ENCODE results near the gene NXNL1. TPM values are rescaled to one million over a fixed set of nuclear protein-coding genes. Genes with fewer than 3 reads are reported as not detected.

The NXNL1 gene
- total and polyA plus RNA-seq, 2 of the 13 experiments (the other 11 are each of a cell fraction or from before 2014, with no cell fraction given) = not detected

DNA sequence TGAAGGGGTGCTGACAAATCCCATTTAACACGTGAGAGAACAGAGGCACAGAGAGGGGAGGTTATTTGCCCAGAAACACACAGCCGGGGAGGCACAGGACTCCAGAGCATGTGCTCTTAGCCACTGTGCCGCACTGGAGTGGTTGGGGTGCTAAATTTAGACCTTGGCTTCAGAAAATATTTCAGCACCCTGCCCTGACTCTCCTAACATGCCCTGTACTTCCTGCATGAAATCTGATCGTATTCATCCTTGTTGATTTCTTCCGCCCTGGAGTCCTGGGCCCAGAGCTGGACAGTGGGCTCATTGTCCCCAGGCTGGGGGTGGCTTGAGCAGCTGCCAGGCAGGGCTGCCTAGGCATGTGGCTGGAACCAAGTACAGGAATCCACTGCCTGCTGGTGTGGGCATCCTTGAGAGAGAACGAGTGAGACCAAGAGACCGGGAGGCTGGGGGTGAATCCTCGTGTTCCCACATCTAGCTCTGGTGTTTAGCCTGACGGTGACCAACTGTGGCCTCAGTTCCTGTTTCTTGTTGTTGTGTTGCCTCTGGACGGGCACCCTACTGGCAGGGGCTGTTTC, 14.9 kb upstream of the NXNL1 start (continued):
- TF ChIP-seq, protein P1, sequence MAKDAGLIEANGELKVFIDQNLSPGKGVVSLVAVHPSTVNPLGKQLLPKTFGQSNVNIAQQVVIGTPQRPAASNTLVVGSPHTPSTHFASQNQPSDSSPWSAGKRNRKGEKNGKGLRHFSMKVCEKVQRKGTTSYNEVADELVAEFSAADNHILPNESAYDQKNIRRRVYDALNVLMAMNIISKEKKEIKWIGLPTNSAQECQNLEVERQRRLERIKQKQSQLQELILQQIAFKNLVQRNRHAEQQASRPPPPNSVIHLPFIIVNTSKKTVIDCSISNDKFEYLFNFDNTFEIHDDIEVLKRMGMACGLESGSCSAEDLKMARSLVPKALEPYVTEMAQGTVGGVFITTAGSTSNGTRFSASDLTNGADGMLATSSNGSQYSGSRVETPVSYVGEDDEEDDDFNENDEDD (CRISPR knock-in tag; IDR thresholded peaks at IDR 0.05; ENCODE audit: borderline replicate concordance) = 0 out of 2 replicates have a peak, but pooled peaks have one; percentile 7
- TF ChIP-seq FOXK2 (IDR thresholded peaks at IDR 0.05) = no peak
- TF ChIP-seq, protein P2, sequence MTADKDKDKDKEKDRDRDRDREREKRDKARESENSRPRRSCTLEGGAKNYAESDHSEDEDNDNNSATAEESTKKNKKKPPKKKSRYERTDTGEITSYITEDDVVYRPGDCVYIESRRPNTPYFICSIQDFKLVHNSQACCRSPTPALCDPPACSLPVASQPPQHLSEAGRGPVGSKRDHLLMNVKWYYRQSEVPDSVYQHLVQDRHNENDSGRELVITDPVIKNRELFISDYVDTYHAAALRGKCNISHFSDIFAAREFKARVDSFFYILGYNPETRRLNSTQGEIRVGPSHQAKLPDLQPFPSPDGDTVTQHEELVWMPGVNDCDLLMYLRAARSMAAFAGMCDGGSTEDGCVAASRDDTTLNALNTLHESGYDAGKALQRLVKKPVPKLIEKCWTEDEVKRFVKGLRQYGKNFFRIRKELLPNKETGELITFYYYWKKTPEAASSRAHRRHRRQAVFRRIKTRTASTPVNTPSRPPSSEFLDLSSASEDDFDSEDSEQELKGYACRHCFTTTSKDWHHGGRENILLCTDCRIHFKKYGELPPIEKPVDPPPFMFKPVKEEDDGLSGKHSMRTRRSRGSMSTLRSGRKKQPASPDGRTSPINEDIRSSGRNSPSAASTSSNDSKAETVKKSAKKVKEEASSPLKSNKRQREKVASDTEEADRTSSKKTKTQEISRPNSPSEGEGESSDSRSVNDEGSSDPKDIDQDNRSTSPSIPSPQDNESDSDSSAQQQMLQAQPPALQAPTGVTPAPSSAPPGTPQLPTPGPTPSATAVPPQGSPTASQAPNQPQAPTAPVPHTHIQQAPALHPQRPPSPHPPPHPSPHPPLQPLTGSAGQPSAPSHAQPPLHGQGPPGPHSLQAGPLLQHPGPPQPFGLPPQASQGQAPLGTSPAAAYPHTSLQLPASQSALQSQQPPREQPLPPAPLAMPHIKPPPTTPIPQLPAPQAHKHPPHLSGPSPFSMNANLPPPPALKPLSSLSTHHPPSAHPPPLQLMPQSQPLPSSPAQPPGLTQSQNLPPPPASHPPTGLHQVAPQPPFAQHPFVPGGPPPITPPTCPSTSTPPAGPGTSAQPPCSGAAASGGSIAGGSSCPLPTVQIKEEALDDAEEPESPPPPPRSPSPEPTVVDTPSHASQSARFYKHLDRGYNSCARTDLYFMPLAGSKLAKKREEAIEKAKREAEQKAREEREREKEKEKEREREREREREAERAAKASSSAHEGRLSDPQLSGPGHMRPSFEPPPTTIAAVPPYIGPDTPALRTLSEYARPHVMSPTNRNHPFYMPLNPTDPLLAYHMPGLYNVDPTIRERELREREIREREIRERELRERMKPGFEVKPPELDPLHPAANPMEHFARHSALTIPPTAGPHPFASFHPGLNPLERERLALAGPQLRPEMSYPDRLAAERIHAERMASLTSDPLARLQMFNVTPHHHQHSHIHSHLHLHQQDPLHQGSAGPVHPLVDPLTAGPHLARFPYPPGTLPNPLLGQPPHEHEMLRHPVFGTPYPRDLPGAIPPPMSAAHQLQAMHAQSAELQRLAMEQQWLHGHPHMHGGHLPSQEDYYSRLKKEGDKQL (CRISPR knock-in tag; IDR thresholded peaks at IDR 0.05; ENCODE audit: low read depth) = no peak
- TF ChIP-seq ZNF354B (CRISPR knock-in tag; IDR thresholded peaks at IDR 0.05) = no peak
- no peak for TF ChIP-seq ZNF570 (CRISPR knock-in tag; IDR thresholded peaks at IDR 0.05; ENCODE audit: borderline replicate concordance)
- TF ChIP-seq SMYD3 (CRISPR knock-in tag; IDR thresholded peaks at IDR 0.05) = no peak
- no peak for TF ChIP-seq ZFY (CRISPR knock-in tag; IDR thresholded peaks at IDR 0.05)
- TF ChIP-seq ZMYM4 (CRISPR knock-in tag; IDR thresholded peaks at IDR 0.05) = no peak
- TF ChIP-seq, protein P3, sequence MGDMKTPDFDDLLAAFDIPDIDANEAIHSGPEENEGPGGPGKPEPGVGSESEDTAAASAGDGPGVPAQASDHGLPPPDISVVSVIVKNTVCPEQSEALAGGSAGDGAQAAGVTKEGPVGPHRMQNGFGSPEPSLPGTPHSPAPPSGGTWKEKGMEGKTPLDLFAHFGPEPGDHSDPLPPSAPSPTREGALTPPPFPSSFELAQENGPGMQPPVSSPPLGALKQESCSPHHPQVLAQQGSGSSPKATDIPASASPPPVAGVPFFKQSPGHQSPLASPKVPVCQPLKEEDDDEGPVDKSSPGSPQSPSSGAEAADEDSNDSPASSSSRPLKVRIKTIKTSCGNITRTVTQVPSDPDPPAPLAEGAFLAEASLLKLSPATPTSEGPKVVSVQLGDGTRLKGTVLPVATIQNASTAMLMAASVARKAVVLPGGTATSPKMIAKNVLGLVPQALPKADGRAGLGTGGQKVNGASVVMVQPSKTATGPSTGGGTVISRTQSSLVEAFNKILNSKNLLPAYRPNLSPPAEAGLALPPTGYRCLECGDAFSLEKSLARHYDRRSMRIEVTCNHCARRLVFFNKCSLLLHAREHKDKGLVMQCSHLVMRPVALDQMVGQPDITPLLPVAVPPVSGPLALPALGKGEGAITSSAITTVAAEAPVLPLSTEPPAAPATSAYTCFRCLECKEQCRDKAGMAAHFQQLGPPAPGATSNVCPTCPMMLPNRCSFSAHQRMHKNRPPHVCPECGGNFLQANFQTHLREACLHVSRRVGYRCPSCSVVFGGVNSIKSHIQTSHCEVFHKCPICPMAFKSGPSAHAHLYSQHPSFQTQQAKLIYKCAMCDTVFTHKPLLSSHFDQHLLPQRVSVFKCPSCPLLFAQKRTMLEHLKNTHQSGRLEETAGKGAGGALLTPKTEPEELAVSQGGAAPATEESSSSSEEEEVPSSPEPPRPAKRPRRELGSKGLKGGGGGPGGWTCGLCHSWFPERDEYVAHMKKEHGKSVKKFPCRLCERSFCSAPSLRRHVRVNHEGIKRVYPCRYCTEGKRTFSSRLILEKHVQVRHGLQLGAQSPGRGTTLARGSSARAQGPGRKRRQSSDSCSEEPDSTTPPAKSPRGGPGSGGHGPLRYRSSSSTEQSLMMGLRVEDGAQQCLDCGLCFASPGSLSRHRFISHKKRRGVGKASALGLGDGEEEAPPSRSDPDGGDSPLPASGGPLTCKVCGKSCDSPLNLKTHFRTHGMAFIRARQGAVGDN (CRISPR knock-in tag; IDR thresholded peaks at IDR 0.05) = peak; percentile 95
- TF ChIP-seq ZSCAN21 (CRISPR knock-in tag; IDR thresholded peaks at IDR 0.05; ENCODE audit: borderline replicate concordance) = no peak
- TF ChIP-seq, protein P4, sequence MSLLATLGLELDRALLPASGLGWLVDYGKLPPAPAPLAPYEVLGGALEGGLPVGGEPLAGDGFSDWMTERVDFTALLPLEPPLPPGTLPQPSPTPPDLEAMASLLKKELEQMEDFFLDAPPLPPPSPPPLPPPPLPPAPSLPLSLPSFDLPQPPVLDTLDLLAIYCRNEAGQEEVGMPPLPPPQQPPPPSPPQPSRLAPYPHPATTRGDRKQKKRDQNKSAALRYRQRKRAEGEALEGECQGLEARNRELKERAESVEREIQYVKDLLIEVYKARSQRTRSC (CRISPR knock-in tag; IDR thresholded peaks at IDR 0.05; ENCODE audit: low read depth) = no peak
- TF ChIP-seq FOXA3 (CRISPR knock-in tag; IDR thresholded peaks at IDR 0.05) = peak; percentile 88
- TF ChIP-seq, protein P5, sequence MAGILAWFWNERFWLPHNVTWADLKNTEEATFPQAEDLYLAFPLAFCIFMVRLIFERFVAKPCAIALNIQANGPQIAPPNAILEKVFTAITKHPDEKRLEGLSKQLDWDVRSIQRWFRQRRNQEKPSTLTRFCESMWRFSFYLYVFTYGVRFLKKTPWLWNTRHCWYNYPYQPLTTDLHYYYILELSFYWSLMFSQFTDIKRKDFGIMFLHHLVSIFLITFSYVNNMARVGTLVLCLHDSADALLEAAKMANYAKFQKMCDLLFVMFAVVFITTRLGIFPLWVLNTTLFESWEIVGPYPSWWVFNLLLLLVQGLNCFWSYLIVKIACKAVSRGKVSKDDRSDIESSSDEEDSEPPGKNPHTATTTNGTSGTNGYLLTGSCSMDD (CRISPR knock-in tag; IDR thresholded peaks at IDR 0.05) = no peak
- TF ChIP-seq NFKB2 (CRISPR knock-in tag; IDR thresholded peaks at IDR 0.05; ENCODE audit: borderline replicate concordance) = no peak
- TF ChIP-seq SP4 (CRISPR knock-in tag; IDR thresholded peaks at IDR 0.05) = peak; percentile 67; the same call in 1 of the 2 replicates
- TF ChIP-seq, protein P6, sequence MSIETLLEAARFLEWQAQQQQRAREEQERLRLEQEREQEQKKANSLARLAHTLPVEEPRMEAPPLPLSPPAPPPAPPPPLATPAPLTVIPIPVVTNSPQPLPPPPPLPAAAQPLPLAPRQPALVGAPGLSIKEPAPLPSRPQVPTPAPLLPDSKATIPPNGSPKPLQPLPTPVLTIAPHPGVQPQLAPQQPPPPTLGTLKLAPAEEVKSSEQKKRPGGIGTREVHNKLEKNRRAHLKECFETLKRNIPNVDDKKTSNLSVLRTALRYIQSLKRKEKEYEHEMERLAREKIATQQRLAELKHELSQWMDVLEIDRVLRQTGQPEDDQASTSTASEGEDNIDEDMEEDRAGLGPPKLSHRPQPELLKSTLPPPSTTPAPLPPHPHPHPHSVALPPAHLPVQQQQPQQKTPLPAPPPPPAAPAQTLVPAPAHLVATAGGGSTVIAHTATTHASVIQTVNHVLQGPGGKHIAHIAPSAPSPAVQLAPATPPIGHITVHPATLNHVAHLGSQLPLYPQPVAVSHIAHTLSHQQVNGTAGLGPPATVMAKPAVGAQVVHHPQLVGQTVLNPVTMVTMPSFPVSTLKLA (IDR thresholded peaks at IDR 0.05) = no peak

Measured in HepG2 (cell line).